Measurements from ENCODE around the gene BAG5.

GRCh38 chr14:103526247-103526913 is 36.1 kb downstream of the BAG5 start:
- no peak for TF ChIP-seq GATA2 (IDR thresholded peaks at IDR 0.05; ENCODE audit: low read depth, low read length)
- TF ChIP-seq GATA3 (IDR thresholded peaks at IDR 0.05; ENCODE audit: low read depth, low read length): no peak

All from SH-SY5Y (cell line).